GM12878 (cell line): Measurements from ENCODE around the gene SCAMP5. TPM values are rescaled to one million over a fixed set of nuclear protein-coding genes. Genes with fewer than 3 reads are reported as not detected.

Source experiments
- ASH2L ChIP-seq: fragments of 300-600, 200-600 bp; sonication (generic); IDR thresholded peaks from 2 replicates; pipeline ENCODE4 v1.6.1; 2017; ENCODE audit warnings: low read depth, mild to moderate bottlenecking, borderline replicate concordance
- CBX5 ChIP-seq: sonication (generic); IDR thresholded peaks from 2 replicates; pipeline ENCODE4 v1.6.1; 2016; ENCODE audit warnings: low read depth, moderate library complexity, mild to moderate bottlenecking, inconsistent platforms
- GATAD2B ChIP-seq: fragments of 450-650 bp; conservative IDR thresholded peaks from 2 replicates; pipeline ENCODE4 v1.6.1; 2017; ENCODE audit warnings: low read depth, mild to moderate bottlenecking, moderate library complexity
- IKZF1 ChIP-seq: fragments of 450-650 bp; conservative IDR thresholded peaks from 2 replicates; pipeline ENCODE4 v1.6.1; 2017; ENCODE audit warnings: antibody characterized with exemption, mild to moderate bottlenecking
- IRF4 ChIP-seq: IDR thresholded peaks from 2 replicates; pipeline ENCODE4 v1.6.1; 2011; ENCODE audit warnings: low read depth, low read length
- KAT2A ChIP-seq: conservative IDR thresholded peaks from 2 replicates; pipeline ENCODE4 v1.6.1; 2011; ENCODE audit warnings: low read depth, low read length; ENCODE audit not compliant: control insufficient read depth
- LARP7 ChIP-seq: fragments of 450-650 bp; IDR thresholded peaks from 2 replicates; pipeline ENCODE4 v1.6.1; 2017; ENCODE audit warnings: mild to moderate bottlenecking
- MXI1 ChIP-seq: fragments of 150-350 bp; IDR thresholded peaks from 2 replicates; pipeline ENCODE4 v1.6.1; 2011; ENCODE audit warnings: low read depth, mild to moderate bottlenecking, inconsistent platforms, low read length, improper control_type of control experiment
- MYB ChIP-seq: fragments of 150-350 bp; IDR thresholded peaks from 2 replicates; pipeline ENCODE4 v1.6.1; 2014; ENCODE audit warnings: mild to moderate bottlenecking, low read depth, low read length, borderline replicate concordance
- NFIC ChIP-seq: IDR thresholded peaks from 2 replicates; pipeline ENCODE4 v1.6.1; 2012; ENCODE audit warnings: low read depth, mild to moderate bottlenecking, inconsistent platforms, low read length, moderate library complexity
- NR2F1 ChIP-seq: fragments of 450-650 bp; conservative IDR thresholded peaks from 2 replicates; pipeline ENCODE4 v1.6.1; 2017; ENCODE audit warnings: mild to moderate bottlenecking
- RAD21 ChIP-seq: IDR thresholded peaks from 2 replicates; pipeline ENCODE4 v1.6.1; 2011; ENCODE audit warnings: mild to moderate bottlenecking, low read depth, low read length, moderate library complexity; ENCODE audit not compliant: insufficient read depth
- RAD51 ChIP-seq: fragments of 450-650 bp; IDR thresholded peaks from 2 replicates; pipeline ENCODE4 v1.6.1; 2016; ENCODE audit warnings: moderate library complexity, mild to moderate bottlenecking, inconsistent platforms
- RBBP5 ChIP-seq: fragments of 200-600 bp; sonication (generic); conservative IDR thresholded peaks from 2 replicates; pipeline ENCODE4 v1.6.1; 2016
- SMARCA5 ChIP-seq: fragments of 450-650 bp; IDR thresholded peaks from 2 replicates; pipeline ENCODE4 v1.6.1; 2017; ENCODE audit warnings: mild to moderate bottlenecking
- SUPT20H ChIP-seq: IDR thresholded peaks from 2 replicates; pipeline ENCODE4 v1.6.1; 2011; ENCODE audit warnings: low read depth, mild to moderate bottlenecking, low read length, moderate library complexity, borderline replicate concordance; ENCODE audit not compliant: control insufficient read depth
- TCF3 ChIP-seq: IDR thresholded peaks from 2 replicates; pipeline ENCODE4 v1.6.1; 2012; ENCODE audit warnings: low read depth, mild to moderate bottlenecking, low read length, borderline replicate concordance; ENCODE audit not compliant: insufficient read depth
- TCF7 ChIP-seq: IDR thresholded peaks from 2 replicates; pipeline ENCODE4 v1.6.1; 2014; ENCODE audit warnings: antibody characterized with exemption, borderline replicate concordance
- YY1 ChIP-seq: IDR thresholded peaks from 2 replicates; pipeline ENCODE4 v1.6.1; 2011; ENCODE audit warnings: low read depth, mild to moderate bottlenecking, low read length
- ZBED1 ChIP-seq: IDR thresholded peaks from 2 replicates; pipeline ENCODE4 v1.6.1; 2016; ENCODE audit warnings: borderline replicate concordance
- polyA plus RNA-seq, 11 experiments: library from polyadenylated mRNA; depleted of rRNA in 4 of 11; unstranded in 6 of 11; stranded (reverse) in 5 of 11; fragments of >200 nt; fragmentation: Nextera tagmentation in 4 of 11; fragmentation: Illumina TruSeq in 1 of 11; extraction: Ambion mirVana in 4 of 11; extraction: Trizol in 1 of 11; gene quantifications; 1 replicate in 1 of 11; 2 replicates in 10 of 11; pipeline versions ENCODE4 v1.2.1 to v1.2.3, GENCODE V29; 2011 to 2016; ENCODE audit warnings: inconsistent platforms in 2 of 11, missing spikeins in 2 of 11, low read depth in 1 of 11
- total RNA-seq, 4 experiments: library from RNA; depleted of rRNA in 3 of 4; stranded (reverse); fragments of >200 nt in 3 of 4; fragmentation: Illumina TruSeq in 1 of 4; extraction: Trizol in 1 of 4; gene quantifications; 2 replicates each; pipeline versions ENCODE4 v1.2.1 to v1.2.3, GENCODE V29; 2013 to 2021
- TF ChIP-seq, protein P1 (sequence below): IDR thresholded peaks from 2 replicates; pipeline ENCODE4 v1.6.1; 2012; ENCODE audit warnings: improper control_type of control experiment, low read depth, low read length; ENCODE audit not compliant: insufficient replicate concordance
- TF ChIP-seq, protein P2 (sequence below): fragments of 450-650 bp; IDR thresholded peaks from 2 replicates; pipeline ENCODE4 v1.6.1; 2017; ENCODE audit warnings: antibody characterized with exemption, mild to moderate bottlenecking, moderate library complexity
- TF ChIP-seq, protein P3 (sequence below): fragments of 450-650 bp; IDR thresholded peaks from 2 replicates; pipeline ENCODE4 v1.6.1; 2017; ENCODE audit warnings: low read depth, mild to moderate bottlenecking, moderate library complexity

The SCAMP5 gene
- total and polyA plus RNA-seq, 10 of the 15 experiments (the other 5 are each of a cell fraction or from before 2014, with no cell fraction given) = 1.6 to 41.6 (median 16.9) TPM

DNA sequence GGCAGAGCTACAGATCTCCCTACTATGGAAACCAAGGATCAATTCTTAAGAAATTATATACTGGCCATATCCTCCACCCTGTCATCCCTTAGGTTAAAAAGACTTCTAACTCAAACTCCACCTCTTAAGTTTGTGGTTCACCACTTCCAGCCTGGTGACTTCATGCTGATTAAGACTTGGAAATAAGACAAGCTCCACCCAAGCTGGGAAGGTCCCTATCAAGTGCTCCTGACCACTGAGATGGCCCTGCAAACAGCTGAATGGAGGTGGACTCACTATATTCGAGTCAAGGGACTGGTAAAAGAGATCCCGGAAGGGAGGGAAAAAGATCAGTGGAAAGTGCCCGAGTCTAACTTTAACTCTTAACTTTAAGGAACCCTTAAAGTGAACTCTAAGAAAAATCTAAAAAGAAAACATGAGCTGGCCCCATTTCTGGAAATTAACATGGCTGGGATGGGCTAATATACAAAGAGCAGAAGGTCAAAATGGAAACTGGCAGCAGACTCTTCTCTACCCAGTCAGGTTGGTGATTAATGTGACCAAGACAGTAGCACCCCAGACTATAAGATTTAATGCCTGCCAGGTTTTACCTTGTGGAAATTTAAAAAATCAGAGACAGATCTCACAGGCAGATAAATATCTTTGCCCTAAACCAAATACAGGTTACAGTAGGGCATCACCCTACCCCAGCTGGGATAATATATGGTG lies 71.9 kb downstream of the SCAMP5 start (continued):
- TF ChIP-seq, protein P1, sequence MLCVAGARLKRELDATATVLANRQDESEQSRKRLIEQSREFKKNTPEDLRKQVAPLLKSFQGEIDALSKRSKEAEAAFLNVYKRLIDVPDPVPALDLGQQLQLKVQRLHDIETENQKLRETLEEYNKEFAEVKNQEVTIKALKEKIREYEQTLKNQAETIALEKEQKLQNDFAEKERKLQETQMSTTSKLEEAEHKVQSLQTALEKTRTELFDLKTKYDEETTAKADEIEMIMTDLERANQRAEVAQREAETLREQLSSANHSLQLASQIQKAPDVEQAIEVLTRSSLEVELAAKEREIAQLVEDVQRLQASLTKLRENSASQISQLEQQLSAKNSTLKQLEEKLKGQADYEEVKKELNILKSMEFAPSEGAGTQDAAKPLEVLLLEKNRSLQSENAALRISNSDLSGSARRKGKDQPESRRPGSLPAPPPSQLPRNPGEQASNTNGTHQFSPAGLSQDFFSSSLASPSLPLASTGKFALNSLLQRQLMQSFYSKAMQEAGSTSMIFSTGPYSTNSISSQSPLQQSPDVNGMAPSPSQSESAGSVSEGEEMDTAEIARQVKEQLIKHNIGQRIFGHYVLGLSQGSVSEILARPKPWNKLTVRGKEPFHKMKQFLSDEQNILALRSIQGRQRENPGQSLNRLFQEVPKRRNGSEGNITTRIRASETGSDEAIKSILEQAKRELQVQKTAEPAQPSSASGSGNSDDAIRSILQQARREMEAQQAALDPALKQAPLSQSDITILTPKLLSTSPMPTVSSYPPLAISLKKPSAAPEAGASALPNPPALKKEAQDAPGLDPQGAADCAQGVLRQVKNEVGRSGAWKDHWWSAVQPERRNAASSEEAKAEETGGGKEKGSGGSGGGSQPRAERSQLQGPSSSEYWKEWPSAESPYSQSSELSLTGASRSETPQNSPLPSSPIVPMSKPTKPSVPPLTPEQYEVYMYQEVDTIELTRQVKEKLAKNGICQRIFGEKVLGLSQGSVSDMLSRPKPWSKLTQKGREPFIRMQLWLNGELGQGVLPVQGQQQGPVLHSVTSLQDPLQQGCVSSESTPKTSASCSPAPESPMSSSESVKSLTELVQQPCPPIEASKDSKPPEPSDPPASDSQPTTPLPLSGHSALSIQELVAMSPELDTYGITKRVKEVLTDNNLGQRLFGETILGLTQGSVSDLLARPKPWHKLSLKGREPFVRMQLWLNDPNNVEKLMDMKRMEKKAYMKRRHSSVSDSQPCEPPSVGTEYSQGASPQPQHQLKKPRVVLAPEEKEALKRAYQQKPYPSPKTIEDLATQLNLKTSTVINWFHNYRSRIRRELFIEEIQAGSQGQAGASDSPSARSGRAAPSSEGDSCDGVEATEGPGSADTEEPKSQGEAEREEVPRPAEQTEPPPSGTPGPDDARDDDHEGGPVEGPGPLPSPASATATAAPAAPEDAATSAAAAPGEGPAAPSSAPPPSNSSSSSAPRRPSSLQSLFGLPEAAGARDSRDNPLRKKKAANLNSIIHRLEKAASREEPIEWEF = no peak
- TF ChIP-seq LARP7 = no peak
- no peak for TF ChIP-seq RBBP5
- TF ChIP-seq RAD21 = no peak
- TF ChIP-seq IRF4 = peak; percentile 64
- TF ChIP-seq YY1 = no peak
- no peak for TF ChIP-seq CBX5
- TF ChIP-seq SUPT20H = no peak
- no peak for TF ChIP-seq SMARCA5
- TF ChIP-seq, protein P2, sequence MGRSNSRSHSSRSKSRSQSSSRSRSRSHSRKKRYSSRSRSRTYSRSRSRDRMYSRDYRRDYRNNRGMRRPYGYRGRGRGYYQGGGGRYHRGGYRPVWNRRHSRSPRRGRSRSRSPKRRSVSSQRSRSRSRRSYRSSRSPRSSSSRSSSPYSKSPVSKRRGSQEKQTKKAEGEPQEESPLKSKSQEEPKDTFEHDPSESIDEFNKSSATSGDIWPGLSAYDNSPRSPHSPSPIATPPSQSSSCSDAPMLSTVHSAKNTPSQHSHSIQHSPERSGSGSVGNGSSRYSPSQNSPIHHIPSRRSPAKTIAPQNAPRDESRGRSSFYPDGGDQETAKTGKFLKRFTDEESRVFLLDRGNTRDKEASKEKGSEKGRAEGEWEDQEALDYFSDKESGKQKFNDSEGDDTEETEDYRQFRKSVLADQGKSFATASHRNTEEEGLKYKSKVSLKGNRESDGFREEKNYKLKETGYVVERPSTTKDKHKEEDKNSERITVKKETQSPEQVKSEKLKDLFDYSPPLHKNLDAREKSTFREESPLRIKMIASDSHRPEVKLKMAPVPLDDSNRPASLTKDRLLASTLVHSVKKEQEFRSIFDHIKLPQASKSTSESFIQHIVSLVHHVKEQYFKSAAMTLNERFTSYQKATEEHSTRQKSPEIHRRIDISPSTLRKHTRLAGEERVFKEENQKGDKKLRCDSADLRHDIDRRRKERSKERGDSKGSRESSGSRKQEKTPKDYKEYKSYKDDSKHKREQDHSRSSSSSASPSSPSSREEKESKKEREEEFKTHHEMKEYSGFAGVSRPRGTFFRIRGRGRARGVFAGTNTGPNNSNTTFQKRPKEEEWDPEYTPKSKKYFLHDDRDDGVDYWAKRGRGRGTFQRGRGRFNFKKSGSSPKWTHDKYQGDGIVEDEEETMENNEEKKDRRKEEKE = no peak
- no peak for TF ChIP-seq GATAD2B
- peak; percentile 88 for TF ChIP-seq NFIC
- TF ChIP-seq, protein P3, sequence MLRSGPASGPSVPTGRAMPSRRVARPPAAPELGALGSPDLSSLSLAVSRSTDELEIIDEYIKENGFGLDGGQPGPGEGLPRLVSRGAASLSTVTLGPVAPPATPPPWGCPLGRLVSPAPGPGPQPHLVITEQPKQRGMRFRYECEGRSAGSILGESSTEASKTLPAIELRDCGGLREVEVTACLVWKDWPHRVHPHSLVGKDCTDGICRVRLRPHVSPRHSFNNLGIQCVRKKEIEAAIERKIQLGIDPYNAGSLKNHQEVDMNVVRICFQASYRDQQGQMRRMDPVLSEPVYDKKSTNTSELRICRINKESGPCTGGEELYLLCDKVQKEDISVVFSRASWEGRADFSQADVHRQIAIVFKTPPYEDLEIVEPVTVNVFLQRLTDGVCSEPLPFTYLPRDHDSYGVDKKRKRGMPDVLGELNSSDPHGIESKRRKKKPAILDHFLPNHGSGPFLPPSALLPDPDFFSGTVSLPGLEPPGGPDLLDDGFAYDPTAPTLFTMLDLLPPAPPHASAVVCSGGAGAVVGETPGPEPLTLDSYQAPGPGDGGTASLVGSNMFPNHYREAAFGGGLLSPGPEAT = peak; percentile 58; the same call in 1 of the 2 replicates
- TF ChIP-seq KAT2A = no peak
- TF ChIP-seq ZBED1 = no peak; the same call in 1 of the 2 replicates
- TF ChIP-seq RAD51 = no peak
- no peak for TF ChIP-seq MXI1
- TF ChIP-seq ASH2L = no peak
- TF ChIP-seq TCF3 = no peak
- peak; percentile 66 for TF ChIP-seq IKZF1
- no peak for TF ChIP-seq TCF7
- TF ChIP-seq MYB = no peak
- TF ChIP-seq NR2F1 = peak; percentile 22; the same call in 1 of the 2 replicates
